D721Med (cell line): ENCODE measurements around the gene ZNF35.
"Not testable (repeated sequence)": the region's sequence is repeated elsewhere in the genome, so short reads cannot be mapped to it uniquely, and the experiment has no call there.

Experiments
- DNase-seq: peaks from one replicate; pipeline ENCODE4 v3.0.0; 2011; ENCODE audit warnings: low spot score; ENCODE audit not compliant: insufficient read length
- FAIRE-seq: peaks from 2 replicates; lab custom pipeline; 2011; peaks lifted over from hg19 to GRCh38; lab: Jason Lieb, UNC
- CTCF ChIP-seq: IDR thresholded peaks from 2 replicates; pipeline ENCODE4 v1.5.1; 2012; ENCODE audit warnings: mild to moderate bottlenecking, control low read depth; ENCODE audit not compliant: insufficient read depth; ENCODE audit errors: missing control alignments

Gene ZNF35

GRCh38 chr3:44661189-44661588, 12.7 kb downstream of the ZNF35 start:
- no peak for FAIRE-seq
- no peak for DNase-seq
- TF ChIP-seq CTCF: no peak

- DNase-seq: no peak
- no peak for FAIRE-seq
Measured at GRCh38 chr3:44665173-44665572, 16.6 kb downstream of the ZNF35 start.

GRCh38 chr3:44666346-44666745, 17.8 kb downstream of the ZNF35 start:
- TF ChIP-seq CTCF: no peak
- FAIRE-seq (no peak), DNase-seq (no peak)

More at GRCh38 chr3:44665173-44665572, 16.6 kb downstream of the ZNF35 start:
- no peak for TF ChIP-seq CTCF

GRCh38 chr3:44669760-44670159, 21.2 kb downstream of the ZNF35 start:
- no peak for TF ChIP-seq CTCF
- DNase-seq (no peak), FAIRE-seq (no peak)

- DNase-seq, FAIRE-seq: not testable (repeated sequence)
Measured at GRCh38 chr3:44673466-44673865, 24.9 kb downstream of the ZNF35 start.

GRCh38 chr3:44674211-44674610, 25.7 kb downstream of the ZNF35 start:
- FAIRE-seq (no peak), DNase-seq (no peak)
- no peak for TF ChIP-seq CTCF

GRCh38 chr3:44678480-44679116, 30.1 kb downstream of the ZNF35 start:
- no peak for TF ChIP-seq CTCF
- no peak for FAIRE-seq
- no peak for DNase-seq

- no peak for TF ChIP-seq CTCF
- FAIRE-seq: no peak
- no peak for DNase-seq
Measured at GRCh38 chr3:44680921-44681455, 32.5 kb downstream of the ZNF35 start.
